LNCAP (cell line): Measurements from ENCODE around the gene HSPG2.

Experiments
- CTCF ChIP-seq: fragments of 450-650 bp; IDR thresholded peaks from 2 replicates; pipeline ENCODE4 v1.5.1; 2017; ENCODE audit warnings: mild to moderate bottlenecking

Gene HSPG2

GRCh38 chr1:21816602-21817302, 120.4 kb downstream of the HSPG2 start:
- no peak for TF ChIP-seq CTCF

DNA sequence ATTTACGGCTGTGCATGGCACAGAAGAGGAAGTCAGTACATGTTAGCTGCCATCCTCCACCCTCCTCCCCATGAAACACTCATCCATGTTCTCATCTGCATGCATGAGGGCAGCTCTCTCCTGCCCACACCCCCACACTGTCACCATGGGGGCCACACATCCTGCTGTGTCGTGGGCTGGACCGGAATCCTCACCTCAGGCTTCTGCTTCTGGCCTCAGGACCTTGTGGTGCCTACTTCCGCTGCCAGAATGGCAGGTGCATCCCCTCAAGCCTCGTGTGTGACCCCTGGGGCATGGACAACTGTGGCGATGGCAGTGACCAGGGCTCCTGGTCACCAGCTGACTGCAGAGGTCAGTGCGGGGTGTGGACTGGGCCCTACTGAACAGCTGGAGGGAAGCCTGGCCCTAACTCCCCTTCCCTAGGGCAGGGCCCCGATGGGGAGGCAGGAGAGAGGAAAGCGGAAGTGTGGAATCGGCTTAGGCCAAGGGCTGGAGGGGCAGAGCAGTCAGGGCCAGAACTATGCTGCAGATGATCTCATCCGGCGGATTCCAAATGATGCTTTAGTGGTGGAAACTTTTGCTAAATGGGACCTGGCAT, 121.3 kb downstream of the HSPG2 start:
- no peak for TF ChIP-seq CTCF

DNA sequence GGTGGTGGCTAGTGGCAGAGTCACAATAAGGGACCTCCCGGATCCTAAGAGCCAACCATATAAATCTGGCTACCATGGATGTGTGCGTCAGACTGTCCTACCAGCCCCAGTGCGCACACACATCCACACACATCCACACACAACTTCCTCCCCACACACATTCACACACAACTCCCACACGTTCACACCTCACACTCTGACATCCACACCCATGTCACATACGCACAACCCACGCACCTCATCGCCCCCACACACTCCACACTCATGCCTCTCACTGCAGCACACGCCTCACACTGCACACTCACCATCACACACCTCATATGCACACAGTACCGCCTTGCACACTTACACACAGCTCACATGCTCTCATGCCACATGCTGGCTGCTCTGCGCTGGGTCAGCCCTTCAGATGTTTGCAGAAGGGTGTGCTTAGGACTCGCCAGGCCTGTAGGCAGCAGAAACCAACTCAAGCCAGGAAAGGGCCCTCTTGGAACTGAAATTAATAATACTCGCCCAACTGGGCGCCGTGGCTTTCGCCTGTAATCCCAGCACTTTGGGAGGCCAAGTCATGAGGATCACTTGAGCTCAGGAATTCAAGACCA, 122.0 kb downstream of the HSPG2 start:
- no peak for TF ChIP-seq CTCF

DNA sequence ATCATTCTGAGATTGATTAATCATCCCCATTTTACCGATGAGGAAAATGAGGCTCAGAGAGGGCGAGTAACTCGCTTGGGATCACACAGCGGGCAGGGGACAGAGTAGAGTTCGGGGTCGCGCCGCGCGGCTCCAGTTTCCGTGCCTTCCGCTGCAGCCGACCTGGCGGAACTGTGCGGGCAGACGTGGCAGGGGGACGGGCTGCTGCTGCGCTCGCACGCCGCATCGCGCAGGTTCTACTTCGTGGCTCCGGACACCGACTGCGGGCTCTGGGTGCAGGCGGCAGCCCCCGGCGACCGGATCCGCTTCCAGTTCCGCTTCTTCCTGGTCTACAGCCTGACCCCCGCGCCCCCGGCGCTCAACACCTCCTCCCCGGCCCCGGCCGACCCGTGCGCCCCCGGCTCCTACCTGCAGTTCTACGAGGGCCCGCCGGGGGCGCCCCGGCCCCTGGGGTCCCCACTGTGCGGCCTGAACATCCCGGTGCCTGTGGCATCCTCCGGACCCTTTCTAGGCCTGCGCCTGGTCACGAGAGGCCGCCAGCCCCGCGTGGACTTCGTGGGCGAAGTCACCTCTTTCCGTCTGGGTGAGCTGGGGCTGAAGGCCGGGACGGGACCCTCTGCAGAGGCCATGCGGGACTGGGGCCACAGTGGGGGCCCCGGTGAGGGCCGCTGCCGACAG, 122.7 kb downstream of the HSPG2 start:
- TF ChIP-seq CTCF = no peak

DNA sequence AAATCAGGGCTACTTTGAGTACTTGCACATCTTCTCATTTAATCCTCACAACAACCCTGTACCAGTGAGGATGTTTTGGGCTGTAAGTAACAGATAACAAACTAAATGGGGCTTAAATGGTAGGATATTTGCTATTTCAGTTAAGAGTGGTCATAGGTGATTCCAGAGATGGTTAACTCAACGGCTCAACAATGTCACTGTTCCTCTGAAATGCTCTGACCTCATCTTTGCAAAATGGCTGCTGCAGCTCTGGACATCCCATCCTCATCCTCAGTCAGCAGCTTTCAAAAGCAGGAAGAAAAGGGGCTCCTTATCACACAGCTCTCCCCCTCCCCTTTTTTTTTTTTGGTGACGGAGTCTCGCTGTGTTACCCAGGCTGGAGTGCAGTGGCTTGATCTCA, 123.6 kb downstream of the HSPG2 start:
- no peak for TF ChIP-seq CTCF

- TF ChIP-seq CTCF = no peak
These were observed 125.2 kb downstream of the HSPG2 start, which contains the start of gene LDLRAD2 for GRCh38 chr1:21811875-21812305. Gene LDLRAD2 (plus strand): TSS chr1:21812265. CDS start chr1:21812452, 187 bp downstream.

DNA sequence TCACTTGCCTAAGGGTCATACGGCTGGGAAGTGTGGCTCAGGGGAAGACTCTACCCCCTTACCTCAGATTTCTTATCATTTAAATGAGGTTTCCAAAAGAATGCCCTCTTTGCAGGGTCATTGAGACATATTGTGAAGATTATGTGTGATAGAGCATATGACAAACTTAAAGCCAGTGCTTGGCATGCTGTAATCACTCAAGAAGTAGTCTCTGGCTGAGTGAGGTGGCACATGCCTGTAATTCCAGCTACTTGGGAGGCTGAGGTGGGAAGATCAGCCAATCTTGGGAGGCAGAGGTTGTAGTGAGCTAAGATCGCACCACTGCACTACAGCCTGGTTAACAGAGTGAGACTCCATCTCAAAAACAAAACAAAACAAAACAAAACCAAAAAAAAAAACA, 132.6 kb downstream of the HSPG2 start:
- no peak for TF ChIP-seq CTCF
